Sigmoid colon (tissue), 7 donors: ENCODE measurements around the gene ZNF789. TPM values are rescaled to one million over a fixed set of nuclear protein-coding genes. Genes with fewer than 3 reads are reported as not detected.

Source experiments
- DNase-seq: peaks from one replicate; pipeline ENCODE4 v3.0.0-alpha.2; 2019
- H3K27ac ChIP-seq, 4 donors: fragments of 200-600 bp; sonication (generic); one replicate each; pipeline ENCODE4 v1.5.1; 2016 to 2019; ENCODE audit warnings: mild to moderate bottlenecking in 1 of 4
- H3K27me3 ChIP-seq, 3 donors: fragments of 200-600 bp; sonication (generic); one replicate each; pipeline ENCODE4 v1.5.1; 2019; ENCODE audit warnings: mild to moderate bottlenecking in 1 of 3
- H3K36me3 ChIP-seq, 4 donors: fragments of 200-600 bp; sonication (generic); one replicate each; pipeline ENCODE4 v1.5.1; 2016 to 2019
- H3K4me1 ChIP-seq, 4 donors: fragments of 200-600 bp; sonication (generic); one replicate each; pipeline ENCODE4 v1.5.1; 2017 to 2019
- H3K4me3 ChIP-seq, 4 donors: fragments of 200-600 bp; sonication (generic); one replicate each; pipeline ENCODE4 v1.5.1; 2017 to 2019; ENCODE audit warnings: mild to moderate bottlenecking in 2 of 4, moderate library complexity in 1 of 4
- H3K9me3 ChIP-seq, 4 donors: fragments of 200-600 bp in 3 of 4; sonication (generic) in 3 of 4; one replicate each; pipeline versions ENCODE4 v1.5.1 to v1.6.1; 2013 to 2019
- CTCF ChIP-seq, 4 experiments: fragments of 450-650 bp in 3 of 4; fragments of 200-600 bp in 1 of 4; IDR thresholded peaks; one replicate each; pipeline ENCODE4 v1.5.1; 2016 to 2019; ENCODE audit warnings: antibody characterized with exemption in 4 of 4, mild to moderate bottlenecking in 3 of 4, moderate library complexity in 2 of 4
- EP300 ChIP-seq, 4 donors: sonication (generic); formaldehyde crosslinking; IDR thresholded peaks; one replicate each; pipeline ENCODE4 v1.6.1; 2017; ENCODE audit warnings: antibody characterized with exemption in 4 of 4
- POLR2A ChIP-seq, 2 donors: fragments of 450-650 bp; IDR thresholded peaks; one replicate each; pipeline ENCODE4 v1.6.1; 2016; ENCODE audit warnings: antibody characterized with exemption in 2 of 2, mild to moderate bottlenecking in 2 of 2, moderate library complexity in 2 of 2
- POLR2AphosphoS5 ChIP-seq, 4 donors: sonication (generic); formaldehyde crosslinking; IDR thresholded peaks; one replicate each; pipeline ENCODE4 v1.6.1; 2017; ENCODE audit warnings: antibody characterized with exemption in 4 of 4
- WGBS, 2 donors: extraction: QIAGEN DNeasy Blood & Tissue Kit; methylation state at CpG; one replicate each; pipeline ENCODE4 v1.1.7; 2013; 5-methylcytosine and 5-hydroxymethylcytosine counted together
- intact Hi-C: fragments of 100-400 bp; cut with DNase I; formaldehyde crosslinking; loops from one replicate; pipeline ENCODE4 v1.15.1; 2023
- polyA plus RNA-seq, 3 donors: library from polyadenylated mRNA; stranded (reverse); fragments of 200-250 nt; gene quantifications; one replicate each; pipeline ENCODE4 v1.2.3, GENCODE V29; 2013
- total RNA-seq, 4 donors: library from RNA; depleted of rRNA; stranded (reverse); fragments of >200 nt; gene quantifications; one replicate each; pipeline ENCODE4 v1.1.0, GENCODE V29; 2016
- donor health status: healthy with polysubstance abuse.
- donor health status: Bipolar disorder and iron deficiency.
- donor health status: healthy.

Gene ZNF789
- total and polyA plus RNA-seq, 7 donors, result 3.7 to 17.4 (median 6.4) TPM

DNA sequence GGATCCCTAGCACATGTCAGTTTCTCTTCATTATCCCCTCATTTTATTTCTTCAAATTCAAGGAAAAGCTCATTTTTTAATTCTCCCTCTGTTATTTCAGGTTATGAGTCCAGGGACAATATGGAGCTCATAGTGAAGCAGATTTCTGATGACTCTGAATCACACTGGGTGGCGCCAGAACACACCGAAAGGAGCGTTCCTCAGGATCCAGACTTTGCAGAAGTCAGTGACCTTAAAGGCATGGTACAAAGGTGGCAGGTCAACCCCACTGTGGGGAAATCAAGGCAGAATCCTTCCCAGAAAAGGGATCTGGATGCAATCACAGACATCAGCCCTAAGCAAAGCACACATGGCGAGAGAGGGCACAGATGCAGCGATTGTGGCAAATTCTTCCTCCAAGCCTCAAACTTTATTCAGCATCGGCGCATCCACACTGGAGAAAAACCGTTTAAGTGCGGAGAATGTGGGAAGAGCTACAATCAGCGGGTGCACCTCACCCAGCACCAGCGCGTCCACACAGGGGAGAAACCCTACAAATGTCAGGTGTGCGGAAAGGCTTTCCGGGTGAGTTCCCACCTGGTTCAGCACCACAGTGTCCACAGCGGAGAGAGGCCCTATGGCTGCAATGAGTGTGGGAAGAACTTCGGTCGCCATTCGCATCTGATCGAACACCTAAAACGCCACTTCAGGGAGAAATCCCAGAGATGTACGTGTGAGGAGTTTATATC, 53.2 kb downstream of the ZNF789 start:
- TF ChIP-seq EP300 (IDR thresholded peaks at IDR 0.05), result no peak
- no peak for TF ChIP-seq POLR2AphosphoS5 (IDR thresholded peaks at IDR 0.05)
- no peak for TF ChIP-seq POLR2A (IDR thresholded peaks at IDR 0.05)
- no peak for TF ChIP-seq CTCF (IDR thresholded peaks at IDR 0.05)
- intact Hi-C loops, result no loop called here
- H3K36me3 ChIP-seq, result peaks cover 8 to 85% (median 36%) of the 10 kb centered on the region in 4 donors

GRCh38 chr7:99531354-99531765, 58.7 kb downstream of the ZNF789 start:
- no peak overlapping the region for H3K27ac ChIP-seq
- H3K27me3 ChIP-seq, result no peaks in the 10 kb centered on the region
- no peak overlapping the region for H3K4me3 ChIP-seq
- H3K36me3 ChIP-seq, result peaks cover 18 to 70% (median 42%) of the 10 kb centered on the region in 4 donors
- H3K9me3 ChIP-seq, result peaks cover 16 to 26% (median 20%) of the 10 kb centered on the region in 4 donors
- intact Hi-C loops, result no loop called here
- H3K4me1 ChIP-seq, result no peaks in the 10 kb centered on the region
- DNase-seq, result no peak
- no peak for TF ChIP-seq POLR2AphosphoS5 (IDR thresholded peaks at IDR 0.05)
- TF ChIP-seq CTCF (IDR thresholded peaks at IDR 0.05), result no peak
- no peak for TF ChIP-seq POLR2A (IDR thresholded peaks at IDR 0.05)
- TF ChIP-seq EP300 (IDR thresholded peaks at IDR 0.05), result no peak
- WGBS, 2 donors, result 98 to 99% methylated on average over 12 of the region's 12 CpGs

More for the DNA sequence above, 53.2 kb downstream of the ZNF789 start:
- DNase-seq, result no peak
- H3K4me1 ChIP-seq, result no peaks in the 10 kb centered on the region
- WGBS, 2 donors, result 96 to 97% methylated on average over 21 of the region's 21 CpGs
- H3K4me3 ChIP-seq, result no peak overlapping the region
- no peak overlapping the region for H3K27ac ChIP-seq
- no peaks in the 10 kb centered on the region for H3K27me3 ChIP-seq
- peaks cover 0 to 9% (median 4%) of the 10 kb centered on the region in 4 donors for H3K9me3 ChIP-seq

DNA sequence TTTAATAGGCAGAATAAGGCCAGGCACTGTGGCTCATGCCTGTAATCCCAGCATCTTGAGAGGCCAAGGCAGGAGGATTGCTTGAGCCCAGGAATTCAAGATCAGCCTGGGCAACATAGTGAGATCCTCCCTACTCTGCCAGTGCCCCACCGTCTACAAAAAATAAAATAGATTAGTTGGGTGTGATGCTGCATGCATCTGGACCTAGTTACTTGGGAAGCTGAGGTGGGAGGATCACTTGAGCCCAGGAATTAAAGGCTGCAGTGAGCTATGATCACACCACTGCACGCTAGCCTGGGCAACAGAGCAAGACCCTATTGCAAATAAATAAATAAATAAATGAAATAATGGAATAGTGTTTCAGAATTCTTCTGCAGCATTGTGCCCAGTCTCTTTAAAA, 63.0 kb downstream of the ZNF789 start:
- DNase-seq, result no peak
- no peak for TF ChIP-seq CTCF (IDR thresholded peaks at IDR 0.05)
- TF ChIP-seq EP300 (IDR thresholded peaks at IDR 0.05), result no peak
- H3K27ac ChIP-seq, result no peak overlapping the region
- 99% methylated on average over 2 of the region's 2 CpGs for WGBS, 2 donors
- H3K4me1 ChIP-seq, result no peaks in the 10 kb centered on the region
- peaks cover 14 to 30% (median 19%) of the 10 kb centered on the region in 4 donors for H3K36me3 ChIP-seq
- no peaks in the 10 kb centered on the region for H3K27me3 ChIP-seq
- peaks cover 18 to 32% (median 24%) of the 10 kb centered on the region in 4 donors for H3K9me3 ChIP-seq
- intact Hi-C loops, result no loop called here
- H3K4me3 ChIP-seq, result no peak overlapping the region

Other genes with a start within 250 kb of the ZNF789 start
- gene MYH16, start 200.1 kb upstream of the ZNF789 start, total RNA-seq, result not detected
- under 1 TPM in 1 of 3 donors, not detected in 2; 0.19 TPM for gene MYH16, start 200.1 kb upstream of the ZNF789 start, polyA plus RNA-seq
- gene ARPC1A, start 147.0 kb upstream of the ZNF789 start, total RNA-seq, result 100 to 1,000 TPM in 2 of 4 donors, 10 to 100 TPM in 2; 94.6 to 131 (median 111) TPM
- gene ARPC1A, start 147.0 kb upstream of the ZNF789 start, polyA plus RNA-seq, result 100 to 1,000 TPM; 181 to 396 (median 263) TPM
- gene ARPC1B, start 98.2 kb upstream of the ZNF789 start, total RNA-seq, result 100 to 1,000 TPM in 2 of 4 donors, 10 to 100 TPM in 2; 70.3 to 136 (median 105) TPM
- 100 to 1,000 TPM; 229 to 390 (median 313) TPM for gene ARPC1B, start 98.2 kb upstream of the ZNF789 start, polyA plus RNA-seq
- gene PDAP1, start 64.3 kb upstream of the ZNF789 start, total RNA-seq, result 10 to 100 TPM; 84.5 to 89.5 (median 85.1) TPM
- 100 to 1,000 TPM; 145 to 194 (median 163) TPM for gene PDAP1, start 64.3 kb upstream of the ZNF789 start, polyA plus RNA-seq
- gene BUD31, start 63.9 kb upstream of the ZNF789 start, total RNA-seq, result 10 to 100 TPM; 44.6 to 89.8 (median 69.3) TPM
- 100 to 1,000 TPM; 118 to 141 (median 119) TPM for gene BUD31, start 63.9 kb upstream of the ZNF789 start, polyA plus RNA-seq
- 1 to 10 TPM; 4.6 to 6.4 (median 5.6) TPM for gene PTCD1, start 34.1 kb upstream of the ZNF789 start, total RNA-seq
- 1 to 10 TPM; 1.2 to 5.5 (median 4.0) TPM for gene PTCD1, start 34.1 kb upstream of the ZNF789 start, polyA plus RNA-seq
- 10 to 100 TPM; 26.8 to 32.3 (median 30.3) TPM for gene CPSF4, start 33.9 kb upstream of the ZNF789 start, total RNA-seq
- 10 to 100 TPM; 12.7 to 28.0 (median 19.8) TPM for gene CPSF4, start 33.9 kb upstream of the ZNF789 start, polyA plus RNA-seq
- gene ATP5MF, start 6.7 kb upstream of the ZNF789 start, total RNA-seq, result 1,000 to 10,000 TPM in 1 of 4 donors, 100 to 1,000 TPM in 3; 550 to 1,502 (median 722) TPM
- gene ATP5MF, start 6.7 kb upstream of the ZNF789 start, polyA plus RNA-seq, result 1,000 to 10,000 TPM; 1,517 to 2,013 (median 1,625) TPM
- 10 to 100 TPM; 29.4 to 38.8 (median 34.6) TPM for gene ZNF394, start 27.4 kb downstream of the ZNF789 start, total RNA-seq
- gene ZNF394, start 27.4 kb downstream of the ZNF789 start, polyA plus RNA-seq, result 10 to 100 TPM; 19.2 to 25.5 (median 19.2) TPM
- 10 to 100 TPM in 1 of 4 donors, 1 to 10 TPM in 3; 7.7 to 12.5 (median 8.4) TPM for gene ZKSCAN5, start 31.8 kb downstream of the ZNF789 start, total RNA-seq
- gene ZKSCAN5, start 31.8 kb downstream of the ZNF789 start, polyA plus RNA-seq, result 1 to 10 TPM; 3.0 to 4.9 (median 3.0) TPM
- 1 to 10 TPM; 2.3 to 6.4 (median 4.6) TPM for gene FAM200A, start 79.2 kb downstream of the ZNF789 start, total RNA-seq
- gene FAM200A, start 79.2 kb downstream of the ZNF789 start, polyA plus RNA-seq, result 1 to 10 TPM; 1.8 to 3.1 (median 2.4) TPM
- gene ZNF655, start 85.8 kb downstream of the ZNF789 start, total RNA-seq, result 100 to 1,000 TPM; 124 to 148 (median 131) TPM
- gene ZNF655, start 85.8 kb downstream of the ZNF789 start, polyA plus RNA-seq, result 10 to 100 TPM; 45.0 to 56.9 (median 50.9) TPM
- 1 to 10 TPM in 1 of 4 donors, under 1 TPM in 1, not detected in 2; 0.41 to 1.8 TPM for gene TMEM225B, start 125.4 kb downstream of the ZNF789 start, total RNA-seq
- under 1 TPM in 1 of 3 donors, not detected in 2; 0.38 TPM for gene TMEM225B, start 125.4 kb downstream of the ZNF789 start, polyA plus RNA-seq
- 10 to 100 TPM; 10.7 to 19.9 (median 14.9) TPM for gene ZSCAN25, start 144.1 kb downstream of the ZNF789 start, total RNA-seq
- 1 to 10 TPM; 3.6 to 7.2 (median 3.9) TPM for gene ZSCAN25, start 144.1 kb downstream of the ZNF789 start, polyA plus RNA-seq
- gene CYP3A5, start 207.1 kb downstream of the ZNF789 start, total RNA-seq, result 1 to 10 TPM in 3 of 4 donors, under 1 TPM in 1; 0.54 to 7.5 (median 3.4) TPM
- gene CYP3A5, start 207.1 kb downstream of the ZNF789 start, polyA plus RNA-seq, result 10 to 100 TPM; 13.2 to 36.1 (median 13.6) TPM